Epithelial cell of prostate (primary cell): ENCODE data around the gene SOX9.
"Not testable (repeated sequence)": the region's sequence is repeated elsewhere in the genome, so short reads cannot be mapped to it uniquely, and the experiment has no call there.

Experiments
- DNase-seq: peaks from one replicate; pipeline ENCODE4 v3.0.0-alpha.2; 2011; ENCODE audit warnings: low read depth, low spot score
- H3K27ac ChIP-seq: fragments of 450-650 bp; 2 replicates; pipeline ENCODE4 v1.5.1; 2017; ENCODE audit warnings: mild to moderate bottlenecking

Gene SOX9

GRCh38 chr17:72110231-72110941 lies 10.4 kb upstream of the SOX9 start:
- no peak for DNase-seq
- no peak overlapping the region for H3K27ac ChIP-seq

- H3K27ac ChIP-seq: no peak overlapping the region
- DNase-seq: no peak
Observed at GRCh38 chr17:72110942-72111318, 9.9 kb upstream of the SOX9 start.

- no peak overlapping the region for H3K27ac ChIP-seq
- DNase-seq: no peak
Observed at GRCh38 chr17:72111336-72111923, 9.4 kb upstream of the SOX9 start.

GRCh38 chr17:72111926-72112325 lies 8.9 kb upstream of the SOX9 start:
- not testable (repeated sequence) for H3K27ac ChIP-seq, DNase-seq

- no peak overlapping the region for H3K27ac ChIP-seq
- no peak for DNase-seq
Observed at GRCh38 chr17:72113751-72114150, 7.1 kb upstream of the SOX9 start.

- no peak for DNase-seq
- H3K27ac ChIP-seq: no peak overlapping the region
Observed at GRCh38 chr17:72115781-72116525, 4.9 kb upstream of the SOX9 start.

GRCh38 chr17:72116661-72117521 lies 3.9 kb upstream of the SOX9 start:
- H3K27ac ChIP-seq: no peak overlapping the region
- no peak for DNase-seq

GRCh38 chr17:72117535-72118334 lies 3.1 kb upstream of the SOX9 start:
- no peak overlapping the region for H3K27ac ChIP-seq
- DNase-seq: no peak

GRCh38 chr17:72118335-72119076 lies 2.3 kb upstream of the SOX9 start:
- no peak overlapping the region for H3K27ac ChIP-seq
- no peak for DNase-seq

GRCh38 chr17:72119077-72119872 lies 1.5 kb upstream of the SOX9 start:
- no peak overlapping the region for H3K27ac ChIP-seq
- DNase-seq: no peak

- peak overlapping the region; percentile 79 for H3K27ac ChIP-seq
- no peak for DNase-seq
Observed at GRCh38 chr17:72119873-72120641, 763 bp upstream of the SOX9 start.

GRCh38 chr17:72121164-72122009 lies 567 bp downstream of the SOX9 start:
- peak overlapping the region; percentile 79 for H3K27ac ChIP-seq
- DNase-seq: no peak

GRCh38 chr17:72122010-72122764 lies 1.4 kb downstream of the SOX9 start:
- peak overlapping the region; percentile 79 for H3K27ac ChIP-seq
- DNase-seq: no peak

- DNase-seq: no peak
- peak overlapping the region; percentile 79 for H3K27ac ChIP-seq
Observed at GRCh38 chr17:72122765-72123529, 2.1 kb downstream of the SOX9 start.
